Measurements from ENCODE around the gene MMS19. TPM values are rescaled to one million over a fixed set of nuclear protein-coding genes. Genes with fewer than 3 reads are reported as not detected.

The MMS19 gene
- total RNA-seq (2021; ENCODE audit: unreplicated experiment) (83.3 TPM), Bru-seq, nascent RNA (percentile 87 among the genes with signal in this experiment), BruChase-seq, experiment 1, labeled RNA remaining after a 2-hour chase (percentile 80 among the genes with signal in this experiment), BruChase-seq, experiment 2, labeled RNA remaining after a 6-hour chase (percentile 81 among the genes with signal in this experiment)
- 81.5 TPM for polyA plus RNA-seq (2012; ENCODE audit: insufficient read length)
- long read RNA-seq, transcript MMS19-209 (31 exons, 3,797 nt), result major isoform, 15 of 91 reads
- long read RNA-seq, partial matches to known transcripts, result 17 of 91 reads
- long read RNA-seq, other reads (novel, unspliced or antisense), result 56 of 91 reads

GRCh38 chr10:97498076-97498840 is at the start of gene MMS19:
TSS of gene MMS19 (minus strand) at chr10:97498422. CDS start at chr10:97498384, 38 bp downstream.
- Histone ChIP-seq H3K9me3 (ENCODE audit: control insufficient read depth, insufficient read depth, low read depth, low read length) (no peaks in the 10 kb centered on the region), H3K4me3 (ENCODE audit: low read depth in 2 of 2, low read length in 2 of 2) (peak within 1 kb of the TSS; percentile 93 to 99), H3K27me3 (ENCODE audit: control insufficient read depth, insufficient read depth, low read length) (no peaks in the 10 kb centered on the region), H3K36me3 (ENCODE audit: control insufficient read depth, insufficient read depth, low read length) (no peaks in the 10 kb centered on the region; the same call in 1 of the 2 replicates), H3K27ac (ENCODE audit: low read length) (peak within 1 kb of the TSS; percentile 93), H3K4me1 (ENCODE audit: control insufficient read depth, insufficient read depth, low read length) (peaks cover 46% of the 10 kb centered on the region)
- ATAC-seq, result peak; percentile 96
- ChIA-PET POLR2A (interaction anchor here (0.6 kb wide), 1 partner anchor 33 kb away, joined by 8 read pairs; no protein-coding TSS in a partner anchor), CTCF (interaction anchor here (0.6 to 0.9 kb wide), 5 partner anchors 17 to 85 kb away, joined by 3 to 6 read pairs (median 4); no protein-coding TSS in a partner anchor)
- DNase-seq (ENCODE audit: low read depth, low spot score), result peak; percentile 81
- no peak; a peak in 1 of 4 replicates for TF ChIP-seq REST (IDR thresholded peaks at IDR 0.05; ENCODE audit: insufficient read depth in 1 of 2, low read depth in 2 of 2, low read length in 1 of 2)
- peak; percentile 8; the same call in 1 of the 2 replicates for TF ChIP-seq SIN3A (IDR thresholded peaks at IDR 0.05; ENCODE audit: borderline replicate concordance, insufficient read depth, low read depth, low read length)
- no peak for TF ChIP-seq TCF7L2 (IDR thresholded peaks at IDR 0.05; ENCODE audit: low read depth, low read length)
- TF ChIP-seq CTCF (IDR thresholded peaks at IDR 0.05), result no peak
- peak; percentile 68 for TF ChIP-seq POLR2AphosphoS5 (IDR thresholded peaks at IDR 0.05; ENCODE audit: low read depth, low read length)
- intact Hi-C loops (cut with micrococcal nuclease; ENCODE audit: unreplicated experiment), result loop anchor here (5.0 kb wide), 1 partner anchor 44 kb away; no protein-coding TSS in a partner anchor
- in situ Hi-C loops (cut with HindIII; ENCODE audit: low pct_unique_long_range_greater_than_20kb, low sequenced_read_pairs), result no loop called here
- BruUV-seq (replicated peaks), result no TSS peak

- in situ Hi-C loops (cut with HindIII; ENCODE audit: low pct_unique_long_range_greater_than_20kb, low sequenced_read_pairs) (no loop called here), intact Hi-C loops (cut with micrococcal nuclease; ENCODE audit: unreplicated experiment) (no loop called here)
- Histone ChIP-seq H3K4me3 (ENCODE audit: low read depth in 2 of 2, low read length in 2 of 2) (no peak overlapping the region), H3K27me3 (ENCODE audit: control insufficient read depth, insufficient read depth, low read length) (no peaks in the 10 kb centered on the region), H3K27ac (ENCODE audit: low read length) (peak overlapping the region; percentile 48), H3K4me1 (ENCODE audit: control insufficient read depth, insufficient read depth, low read length) (peaks cover 42% of the 10 kb centered on the region), H3K9me3 (ENCODE audit: control insufficient read depth, insufficient read depth, low read depth, low read length) (no peaks in the 10 kb centered on the region), H3K36me3 (ENCODE audit: control insufficient read depth, insufficient read depth, low read length) (no peaks in the 10 kb centered on the region)
- ATAC-seq, result no peak
- DNase-seq (ENCODE audit: low read depth, low spot score), result no peak
- no peak for TF ChIP-seq TCF7L2 (IDR thresholded peaks at IDR 0.05; ENCODE audit: low read depth, low read length)
- no peak for TF ChIP-seq REST (IDR thresholded peaks at IDR 0.05; ENCODE audit: insufficient read depth in 1 of 2, low read depth in 2 of 2, low read length in 1 of 2)
- TF ChIP-seq CTCF (IDR thresholded peaks at IDR 0.05), result no peak
- TF ChIP-seq POLR2AphosphoS5 (IDR thresholded peaks at IDR 0.05; ENCODE audit: low read depth, low read length), result no peak
- TF ChIP-seq SIN3A (IDR thresholded peaks at IDR 0.05; ENCODE audit: borderline replicate concordance, insufficient read depth, low read depth, low read length), result no peak
- ChIA-PET CTCF (no interaction called here), POLR2A (no interaction called here)
- BruUV-seq (replicated peaks), result no TSS peak
Observed at GRCh38 chr10:97547962-97548361, 49.7 kb upstream of the MMS19 start.

Measured in Panc1 (cell line).